Activated naive CD4-positive, alpha-beta T cell treated with anti-CD3 and anti-CD28 coated beads, Interleukin-2, amount 10 ng/mL, durations not matched to agents 5 hours and 36 hours (primary cell): ENCODE measurements around the gene ADTRP. TPM values are rescaled to one million over a fixed set of nuclear protein-coding genes. Genes with fewer than 3 reads are reported as not detected.

Experiments used
- total RNA-seq, 2 experiments: library from RNA; stranded (reverse); gene quantifications; one replicate each; pipeline ENCODE4 v1.2.3, GENCODE V29; 2021

ADTRP gene, protein sequence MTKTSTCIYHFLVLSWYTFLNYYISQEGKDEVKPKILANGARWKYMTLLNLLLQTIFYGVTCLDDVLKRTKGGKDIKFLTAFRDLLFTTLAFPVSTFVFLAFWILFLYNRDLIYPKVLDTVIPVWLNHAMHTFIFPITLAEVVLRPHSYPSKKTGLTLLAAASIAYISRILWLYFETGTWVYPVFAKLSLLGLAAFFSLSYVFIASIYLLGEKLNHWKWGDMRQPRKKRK
- 10 to 100 TPM; 11.3 to 12.9 TPM for total RNA-seq

DNA sequence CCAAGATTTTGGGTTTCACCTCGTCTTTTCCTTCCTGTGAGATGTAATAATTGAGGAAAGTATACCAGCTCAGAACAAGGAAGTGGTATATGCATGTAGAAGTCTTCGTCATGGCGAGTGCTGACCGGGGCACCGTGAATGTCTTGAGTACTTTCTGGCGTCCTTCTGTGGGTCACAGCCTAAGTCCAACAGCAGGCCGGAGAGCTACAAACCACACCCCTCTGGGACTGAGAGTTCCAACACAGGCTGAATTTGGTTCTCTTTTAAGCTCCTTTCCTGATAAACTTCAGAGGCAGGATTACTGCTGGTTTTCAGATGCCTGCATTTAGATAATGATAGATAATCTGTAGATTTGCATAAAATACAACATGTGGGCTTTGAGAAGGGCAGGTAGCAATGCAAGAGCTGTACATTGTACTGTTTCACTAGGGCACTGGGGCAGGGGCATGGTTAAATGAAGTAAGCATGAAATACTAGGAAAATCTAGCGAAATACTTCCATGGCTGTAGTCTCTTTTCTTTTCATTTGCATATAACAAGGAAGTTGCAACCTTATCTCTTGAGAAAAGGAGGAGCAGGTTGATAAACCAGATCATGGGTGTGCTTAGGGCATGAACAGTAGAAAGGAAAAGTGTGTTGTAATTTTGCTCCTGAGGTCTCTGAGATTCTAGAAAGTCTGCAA lies at the start of gene ADTRP:
TSS of gene ADTRP (minus strand) at position 156 of the 681 bp plus-strand sequence. CDS start at position 112, 44 bp downstream.

Other genes starting within 250 kb of the ADTRP start
- 1 to 10 TPM; 1.2 to 1.3 TPM for gene TMEM170B, start 241.1 kb downstream of the ADTRP start, total RNA-seq
- gene HIVEP1, start 233.5 kb upstream of the ADTRP start, total RNA-seq = 10 to 100 TPM; 18.8 to 20.5 TPM